Liver (tissue), 9 donors: ENCODE measurements around the gene SV2B. TPM values are rescaled to one million over a fixed set of nuclear protein-coding genes. Genes with fewer than 3 reads are reported as not detected.

ENCODE experiments used
- DNase-seq: peaks from one replicate; pipeline ENCODE4 v3.0.0-alpha.2; 2017; ENCODE audit warnings: low spot score
- H3K27ac ChIP-seq, 2 donors: one replicate each; pipeline ENCODE4 v1.7.0; 2013; ENCODE audit warnings: inconsistent platforms in 2 of 2, low read length in 2 of 2, control low read depth in 1 of 2, low read depth in 1 of 2, mild to moderate bottlenecking in 1 of 2
- H3K27me3 ChIP-seq, 4 donors: one replicate each; pipeline versions ENCODE4 v1.6.1 to v1.7.0; 2013; ENCODE audit warnings: low read length in 3 of 4, inconsistent platforms in 1 of 4, mild to moderate bottlenecking in 1 of 4, moderate library complexity in 1 of 4; ENCODE audit not compliant: control insufficient read depth in 4 of 4, insufficient read depth in 4 of 4
- H3K36me3 ChIP-seq, 4 donors: one replicate each; pipeline versions ENCODE4 v1.6.1 to v1.7.0; 2013; ENCODE audit warnings: low read length in 3 of 4, mild to moderate bottlenecking in 3 of 4, low read depth in 1 of 4, moderate library complexity in 1 of 4; ENCODE audit not compliant: control insufficient read depth in 4 of 4, insufficient read depth in 3 of 4
- H3K4me1 ChIP-seq, 4 donors: one replicate each; pipeline versions ENCODE4 v1.6.1 to v1.7.0; 2013; ENCODE audit warnings: low read length in 3 of 4, mild to moderate bottlenecking in 3 of 4, moderate library complexity in 1 of 4; ENCODE audit not compliant: control insufficient read depth in 4 of 4, insufficient read depth in 4 of 4
- H3K4me3 ChIP-seq, 3 donors: one replicate each; pipeline versions ENCODE4 v1.6.1 to v1.7.0; 2013; ENCODE audit warnings: low read length in 3 of 3, control low read depth in 1 of 3, low read depth in 1 of 3, mild to moderate bottlenecking in 1 of 3
- H3K9ac ChIP-seq, 2 donors: one replicate each; pipeline ENCODE4 v1.7.0; 2013; ENCODE audit warnings: low read length in 2 of 2, mild to moderate bottlenecking in 2 of 2, moderate library complexity in 2 of 2, control low read depth in 1 of 2, low read depth in 1 of 2
- H3K9me3 ChIP-seq, 4 donors: one replicate each; pipeline versions ENCODE4 v1.6.1 to v1.7.0; 2013; ENCODE audit warnings: low read length in 3 of 4; ENCODE audit not compliant: control insufficient read depth in 4 of 4
- ATF3 ChIP-seq: IDR thresholded peaks from 2 replicates; pipeline ENCODE4 v1.6.1; 2016; ENCODE audit warnings: antibody characterized with exemption
- CTCF ChIP-seq: fragments of 150-350 bp; IDR thresholded peaks from 2 replicates; pipeline ENCODE4 v1.5.1; 2017; ENCODE audit warnings: improper control_type of control experiment, low read depth, low read length; ENCODE audit not compliant: missing input control
- EGR1 ChIP-seq, 2 donors: IDR thresholded peaks; 2 replicates each; pipeline ENCODE4 v1.6.1; 2016 to 2018; ENCODE audit warnings: antibody characterized with exemption in 2 of 2, low read depth in 2 of 2
- FOXA1 ChIP-seq: IDR thresholded peaks from 2 replicates; pipeline ENCODE4 v1.6.1; 2016; ENCODE audit warnings: antibody characterized with exemption
- FOXA2 ChIP-seq: IDR thresholded peaks from 2 replicates; pipeline ENCODE4 v1.6.1; 2016; ENCODE audit warnings: antibody characterized with exemption
- HNF4A ChIP-seq, 2 donors: conservative IDR thresholded peaks; 2 replicates each; pipeline ENCODE4 v1.6.1; 2016; ENCODE audit warnings: antibody characterized with exemption in 2 of 2, mild to moderate bottlenecking in 2 of 2
- HNF4G ChIP-seq: IDR thresholded peaks from 2 replicates; pipeline ENCODE4 v1.6.1; 2016; ENCODE audit warnings: antibody characterized with exemption
- MAX ChIP-seq: IDR thresholded peaks from 2 replicates; pipeline ENCODE4 v1.6.1; 2016; ENCODE audit warnings: antibody characterized with exemption
- NR2F2 ChIP-seq: IDR thresholded peaks from 2 replicates; pipeline ENCODE4 v1.6.1; 2016; ENCODE audit warnings: antibody characterized with exemption
- RAD21 ChIP-seq, 2 donors: IDR thresholded peaks; 2 replicates each; pipeline ENCODE4 v1.6.1; 2016; ENCODE audit warnings: antibody characterized with exemption in 2 of 2, mild to moderate bottlenecking in 2 of 2
- REST ChIP-seq: IDR thresholded peaks from 2 replicates; pipeline ENCODE4 v1.6.1; 2016; ENCODE audit warnings: antibody characterized with exemption, mild to moderate bottlenecking
- RXRA ChIP-seq, 2 donors: IDR thresholded peaks; 2 replicates each; pipeline ENCODE4 v1.6.1; 2017 to 2018; ENCODE audit warnings: antibody characterized with exemption in 2 of 2, mild to moderate bottlenecking in 1 of 2
- SP1 ChIP-seq: IDR thresholded peaks from 2 replicates; pipeline ENCODE4 v1.6.1; 2018; ENCODE audit warnings: antibody characterized with exemption, mild to moderate bottlenecking
- TAF1 ChIP-seq: conservative IDR thresholded peaks from 2 replicates; pipeline ENCODE4 v1.6.1; 2016; ENCODE audit warnings: antibody characterized with exemption, mild to moderate bottlenecking
- YY1 ChIP-seq: IDR thresholded peaks from 2 replicates; pipeline ENCODE4 v1.6.1; 2016; ENCODE audit warnings: antibody characterized with exemption, mild to moderate bottlenecking
- WGBS: extraction: QIAGEN DNeasy Blood & Tissue Kit; methylation state at CpG from one replicate; pipeline ENCODE4 v1.1.7; 2013; 5-methylcytosine and 5-hydroxymethylcytosine counted together
- polyA plus RNA-seq, 2 donors: library from polyadenylated mRNA; stranded (reverse) in 1 of 2; unstranded in 1 of 2; fragments of 200-250 nt in 1 of 2; fragments of >200 nt in 1 of 2; fragmentation: Nextera tagmentation in 1 of 2; extraction: Ambion mirVana in 1 of 2; gene quantifications; one replicate each; pipeline versions ENCODE4 v1.2.1 to v1.2.3, GENCODE V29; 2013 to 2015
- total RNA-seq, 2 donors: library from RNA; depleted of rRNA; stranded (reverse); fragments of >200 nt; gene quantifications; one replicate each; pipeline ENCODE4 v1.2.3, GENCODE V29; 2014
- donor health status: healthy.
- donor health status: healthy.
- donor health status: healthy.
- donor health status: healthy.
- donor health status: healthy.

The SV2B gene
- total and polyA plus RNA-seq, 4 donors = 0.08 to 0.16 (median 0.09) TPM; not detected in 1

GRCh38 chr15:91068436-91068835, 31.6 kb upstream of the SV2B start:
- H3K36me3 ChIP-seq = no peaks in the 10 kb centered on the region
- no peak for DNase-seq
- WGBS = 95% methylated on average over 2 of the region's 2 CpGs
- no peak overlapping the region for H3K4me3 ChIP-seq
- TF ChIP-seq CTCF (no peak), SP1 (no peak), NR2F2 (no peak)
- no peaks in the 10 kb centered on the region for H3K9me3 ChIP-seq
- H3K27me3 ChIP-seq = peaks cover 0 to 2% (median 0%) of the 10 kb centered on the region in 4 donors
- H3K4me1 ChIP-seq = no peaks in the 10 kb centered on the region
- H3K9ac ChIP-seq = no peak overlapping the region
- no peak overlapping the region for H3K27ac ChIP-seq

GRCh38 chr15:91068966-91069365, 31.1 kb upstream of the SV2B start:
- Histone ChIP-seq H3K9me3 (no peaks in the 10 kb centered on the region), H3K4me3 (no peak overlapping the region), H3K27ac (no peak overlapping the region), H3K36me3 (no peaks in the 10 kb centered on the region), H3K9ac (no peak overlapping the region), H3K27me3 (peaks cover 0 to 2% (median 0%) of the 10 kb centered on the region in 4 donors), H3K4me1 (no peaks in the 10 kb centered on the region)
- 76% methylated on average over 3 of the region's 3 CpGs for WGBS
- DNase-seq = no peak
- no peak for TF ChIP-seq MAX
- TF ChIP-seq RAD21 (IDR thresholded peaks at IDR 0.05) = no peak
- TF ChIP-seq FOXA1 = no peak
- TF ChIP-seq EGR1 (IDR thresholded peaks at IDR 0.05; ENCODE audit: low read depth in 2 of 2) = no peak
- TF ChIP-seq HNF4G = no peak
- no peak for TF ChIP-seq HNF4A (conservative IDR thresholded peaks at IDR 0.05)
- no peak for TF ChIP-seq RXRA (IDR thresholded peaks at IDR 0.05)
- no peak for TF ChIP-seq ATF3
- no peak for TF ChIP-seq NR2F2
- TF ChIP-seq YY1 = no peak
- no peak for TF ChIP-seq REST
- no peak for TF ChIP-seq FOXA2
- TF ChIP-seq SP1 = no peak
- no peak for TF ChIP-seq TAF1
